Activated gamma-delta T cell treated with anti-CD3 and anti-CD28 coated beads, Interleukin-2, amount 50 U/mL, for 16 hours (primary cell): ENCODE measurements around the gene KLB.
"Not testable (repeated sequence)": the region's sequence is repeated elsewhere in the genome, so short reads cannot be mapped to it uniquely, and the experiment has no call there.

ENCODE experiments used
- DNase-seq: peaks from one replicate; pipeline ENCODE4 v3.0.0-alpha.2; 2020; ENCODE audit warnings: low read depth

Gene KLB

GRCh38 chr4:39426728-39427127 lies 20.0 kb downstream of the KLB start:
- DNase-seq, result no peak

GRCh38 chr4:39427520-39428114 lies 20.9 kb downstream of the KLB start:
- no peak for DNase-seq

- DNase-seq, result no peak
Observed at GRCh38 chr4:39429476-39430334, 23.0 kb downstream of the KLB start.

GRCh38 chr4:39433878-39434492 lies 27.3 kb downstream of the KLB start:
- no peak for DNase-seq

GRCh38 chr4:39435659-39436563 lies 29.2 kb downstream of the KLB start:
- no peak for DNase-seq

GRCh38 chr4:39441593-39441992 lies 34.9 kb downstream of the KLB start:
- DNase-seq, result no peak

- no peak for DNase-seq
Observed at GRCh38 chr4:39442998-39443397, 36.3 kb downstream of the KLB start.

- DNase-seq, result no peak
Observed at GRCh38 chr4:39446483-39446841, 39.7 kb downstream of the KLB start.

GRCh38 chr4:39446842-39447573 lies 40.3 kb downstream of the KLB start:
- DNase-seq, result peak; percentile 38

- no peak for DNase-seq
Observed at GRCh38 chr4:39450618-39451017, 43.9 kb downstream of the KLB start.

GRCh38 chr4:39451423-39452023 lies 44.8 kb downstream of the KLB start:
- no peak for DNase-seq

- no peak for DNase-seq
Observed at GRCh38 chr4:39452153-39452859, 45.6 kb downstream of the KLB start.

- DNase-seq, result no peak
Observed at GRCh38 chr4:39452860-39453587, 46.3 kb downstream of the KLB start.

- no peak for DNase-seq
Observed at GRCh38 chr4:39453738-39454137, 47.0 kb downstream of the KLB start.

- DNase-seq, result no peak
Observed at GRCh38 chr4:39455486-39455885, 48.8 kb downstream of the KLB start.

- no peak for DNase-seq
Observed at GRCh38 chr4:39456946-39457763, 50.4 kb downstream of the KLB start.

GRCh38 chr4:39458161-39458504 lies 51.4 kb downstream of the KLB start:
- DNase-seq, result not testable (repeated sequence)

- peak; percentile 87 for DNase-seq
Observed at GRCh38 chr4:39458505-39459300, 52.0 kb downstream of the KLB start, which contains the start of the genes LIAS and RPL9. Gene LIAS (plus strand): TSS chr4:39459056. CDS start chr4:39459118, 62 bp downstream. Gene RPL9 (minus strand): TSS chr4:39458922. CDS start chr4:39458439, 483 bp downstream.
